ENCODE data around the gene ELOVL4.
A peak's percentile ranks its signal among the peaks of the same experiment; 100 is the strongest.

ELOVL4 gene

GRCh38 chr6:79911992-79912391, 35.4 kb downstream of the ELOVL4 start:
- DNase-seq (ENCODE audit: low read depth), result no peak

GRCh38 chr6:79909517-79909916, 37.8 kb downstream of the ELOVL4 start:
- no peak for DNase-seq (ENCODE audit: low read depth)

GRCh38 chr6:79902046-79902445, 45.3 kb downstream of the ELOVL4 start:
- DNase-seq (ENCODE audit: low read depth), result no peak

- no peak for DNase-seq (ENCODE audit: low read depth)
Measured at GRCh38 chr6:79898076-79898475, 49.3 kb downstream of the ELOVL4 start.

GRCh38 chr6:79896075-79896449, 51.3 kb downstream of the ELOVL4 start:
- no peak for DNase-seq (ENCODE audit: low read depth)

- DNase-seq (ENCODE audit: low read depth), result no peak
Measured at GRCh38 chr6:79895382-79896074, 51.8 kb downstream of the ELOVL4 start.

GRCh38 chr6:79894939-79895338, 52.4 kb downstream of the ELOVL4 start:
- no peak for DNase-seq (ENCODE audit: low read depth)

GRCh38 chr6:79888587-79888986, 58.8 kb downstream of the ELOVL4 start:
- DNase-seq (ENCODE audit: low read depth), result no peak

- no peak for DNase-seq (ENCODE audit: low read depth)
Measured at GRCh38 chr6:79878142-79878748, 69.1 kb downstream of the ELOVL4 start.

- no peak for DNase-seq (ENCODE audit: low read depth)
Measured at GRCh38 chr6:79874531-79875134, 72.7 kb downstream of the ELOVL4 start.

- DNase-seq (ENCODE audit: low read depth), result peak; percentile 49
Measured at GRCh38 chr6:79872986-79873385, 74.4 kb downstream of the ELOVL4 start.

GRCh38 chr6:79872303-79872702, 75.0 kb downstream of the ELOVL4 start:
- DNase-seq (ENCODE audit: low read depth), result no peak

- DNase-seq (ENCODE audit: low read depth), result peak; percentile 29
Measured at GRCh38 chr6:79869600-79870084, 77.7 kb downstream of the ELOVL4 start.

GRCh38 chr6:79869184-79869583, 78.2 kb downstream of the ELOVL4 start:
- DNase-seq (ENCODE audit: low read depth), result no peak

GRCh38 chr6:79868098-79868722, 79.1 kb downstream of the ELOVL4 start:
- peak; percentile 32 for DNase-seq (ENCODE audit: low read depth)
